ENCODE data around the gene NDN.
"Not testable (repeated sequence)": the region's sequence is repeated elsewhere in the genome, so short reads cannot be mapped to it uniquely, and the experiment has no call there.

The NDN gene, protein sequence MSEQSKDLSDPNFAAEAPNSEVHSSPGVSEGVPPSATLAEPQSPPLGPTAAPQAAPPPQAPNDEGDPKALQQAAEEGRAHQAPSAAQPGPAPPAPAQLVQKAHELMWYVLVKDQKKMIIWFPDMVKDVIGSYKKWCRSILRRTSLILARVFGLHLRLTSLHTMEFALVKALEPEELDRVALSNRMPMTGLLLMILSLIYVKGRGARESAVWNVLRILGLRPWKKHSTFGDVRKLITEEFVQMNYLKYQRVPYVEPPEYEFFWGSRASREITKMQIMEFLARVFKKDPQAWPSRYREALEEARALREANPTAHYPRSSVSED

DNA sequence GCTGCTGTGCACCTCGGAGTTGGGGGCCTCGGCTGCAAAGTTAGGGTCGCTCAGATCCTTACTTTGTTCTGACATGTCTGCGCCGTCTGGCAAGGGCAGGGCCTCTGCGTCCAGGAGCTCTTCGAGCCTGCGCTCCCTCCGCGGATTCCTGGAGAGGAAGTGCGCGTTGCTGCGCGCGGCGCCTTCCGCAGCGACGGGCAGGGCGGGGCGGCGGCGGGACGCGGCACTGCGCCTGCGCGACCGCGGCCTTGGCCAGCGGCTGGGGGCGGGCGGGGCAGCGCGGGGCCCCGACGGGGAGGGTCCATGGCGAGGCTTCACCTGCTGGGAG, at the start of gene NDN:
Gene NDN (minus strand): TSS at position 163 of the 328 bp plus-strand sequence. CDS start 88 bp downstream, at position 75.
- TF ChIP-seq, protein P1, sequence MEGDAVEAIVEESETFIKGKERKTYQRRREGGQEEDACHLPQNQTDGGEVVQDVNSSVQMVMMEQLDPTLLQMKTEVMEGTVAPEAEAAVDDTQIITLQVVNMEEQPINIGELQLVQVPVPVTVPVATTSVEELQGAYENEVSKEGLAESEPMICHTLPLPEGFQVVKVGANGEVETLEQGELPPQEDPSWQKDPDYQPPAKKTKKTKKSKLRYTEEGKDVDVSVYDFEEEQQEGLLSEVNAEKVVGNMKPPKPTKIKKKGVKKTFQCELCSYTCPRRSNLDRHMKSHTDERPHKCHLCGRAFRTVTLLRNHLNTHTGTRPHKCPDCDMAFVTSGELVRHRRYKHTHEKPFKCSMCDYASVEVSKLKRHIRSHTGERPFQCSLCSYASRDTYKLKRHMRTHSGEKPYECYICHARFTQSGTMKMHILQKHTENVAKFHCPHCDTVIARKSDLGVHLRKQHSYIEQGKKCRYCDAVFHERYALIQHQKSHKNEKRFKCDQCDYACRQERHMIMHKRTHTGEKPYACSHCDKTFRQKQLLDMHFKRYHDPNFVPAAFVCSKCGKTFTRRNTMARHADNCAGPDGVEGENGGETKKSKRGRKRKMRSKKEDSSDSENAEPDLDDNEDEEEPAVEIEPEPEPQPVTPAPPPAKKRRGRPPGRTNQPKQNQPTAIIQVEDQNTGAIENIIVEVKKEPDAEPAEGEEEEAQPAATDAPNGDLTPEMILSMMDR (IDR thresholded peaks at IDR 0.05; ENCODE audit: low read length, missing control alignments), result no peak
- H3K4me3 ChIP-seq (replicated peaks; ENCODE audit: low read depth, low read length), result peak within 1 kb of the TSS; percentile 59
- peak; percentile 68 for DNase-seq (ENCODE audit: low read depth)

DNA sequence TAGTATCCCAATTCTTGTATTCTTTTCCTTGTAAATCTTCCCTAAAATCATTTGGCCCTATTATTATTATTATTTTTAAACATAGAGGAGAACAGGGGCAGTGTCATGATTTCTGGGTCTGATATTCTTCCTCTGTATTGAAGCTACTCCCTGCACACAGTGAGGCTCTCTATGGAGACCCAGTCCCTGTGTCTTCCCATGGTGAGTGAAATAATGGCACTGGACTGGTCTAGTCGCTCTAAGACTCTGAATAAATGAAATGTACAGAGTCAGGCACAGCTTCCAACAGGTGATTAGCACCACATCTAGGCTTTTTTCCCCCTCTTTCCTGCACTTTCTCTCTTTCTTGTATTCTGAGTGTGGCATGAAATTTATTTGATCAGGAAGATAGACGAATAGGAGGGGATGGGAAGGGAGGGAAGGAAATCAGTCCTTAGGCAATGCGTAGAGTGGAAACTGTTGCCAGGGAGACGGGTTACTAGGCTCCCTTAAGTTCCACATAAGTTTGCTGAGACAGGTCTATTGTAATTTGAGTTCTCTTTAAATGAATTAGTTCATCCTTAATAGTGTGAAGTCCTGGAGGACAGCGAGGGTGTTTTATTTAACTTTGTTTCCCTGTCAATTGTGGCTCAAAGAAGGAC, 49.0 kb upstream of the NDN start:
- TF ChIP-seq, protein P1 (IDR thresholded peaks at IDR 0.05; ENCODE audit: low read length, missing control alignments), result no peak
- DNase-seq (ENCODE audit: low read depth), result no peak
- no peak overlapping the region for H3K4me3 ChIP-seq (replicated peaks; ENCODE audit: low read depth, low read length)

DNA sequence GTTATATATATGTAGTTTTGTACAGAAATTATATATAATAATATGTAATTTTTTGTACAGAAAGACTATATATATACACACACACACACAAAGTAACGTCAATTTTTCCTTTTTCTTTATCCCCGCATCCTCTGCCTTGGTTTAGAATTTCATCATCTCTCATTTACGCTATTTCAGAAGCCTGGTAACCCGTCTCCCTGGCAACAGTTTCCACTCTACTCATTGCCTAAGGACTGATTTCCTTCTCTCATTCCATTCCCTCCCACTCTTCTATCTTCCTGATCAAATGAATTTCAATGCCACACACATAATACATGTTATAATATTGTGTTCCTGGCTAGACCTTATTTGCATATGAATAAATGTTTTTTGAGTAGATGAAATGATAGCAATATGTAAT, 47.8 kb upstream of the NDN start:
- H3K4me3 ChIP-seq (replicated peaks; ENCODE audit: low read depth, low read length), result no peak overlapping the region
- TF ChIP-seq, protein P1 (IDR thresholded peaks at IDR 0.05; ENCODE audit: low read length, missing control alignments), result no peak
- no peak for DNase-seq (ENCODE audit: low read depth)

DNA sequence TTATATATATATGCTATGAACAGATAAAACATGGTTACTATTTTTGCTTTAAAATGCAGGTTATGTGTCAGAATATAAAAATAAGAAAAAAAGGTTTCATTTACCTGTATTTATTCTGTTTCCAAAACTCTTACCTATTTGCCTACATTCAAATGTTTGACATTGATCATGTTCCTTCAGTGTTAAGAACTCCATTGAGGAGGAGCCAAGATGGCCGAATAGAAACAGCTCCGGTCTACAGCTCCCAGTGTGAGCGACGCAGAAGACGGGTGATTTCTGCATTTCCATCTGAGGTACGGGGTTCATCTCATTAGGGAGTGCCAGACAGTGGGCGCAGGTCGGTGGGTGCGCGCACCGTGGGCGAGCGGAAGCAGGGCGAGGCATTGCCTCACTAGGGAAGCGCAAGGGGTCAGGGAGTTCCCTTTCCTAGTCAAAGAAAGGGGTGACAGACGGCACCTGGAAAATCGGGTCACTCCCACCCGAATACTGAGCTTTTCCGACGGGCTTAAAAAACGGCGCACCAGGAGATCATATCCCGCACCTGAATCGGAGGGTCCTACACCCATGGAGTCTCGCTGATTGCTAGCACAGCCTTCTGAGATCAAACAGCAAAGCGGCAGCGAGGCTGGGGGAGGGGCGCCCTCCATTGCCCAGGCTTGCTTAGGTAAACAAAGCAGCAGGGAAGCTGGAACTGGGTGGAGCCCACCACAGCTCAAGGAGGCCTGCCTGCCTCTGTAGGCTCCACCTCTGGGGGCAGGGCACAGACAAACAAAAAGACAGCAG, 27.0 kb upstream of the NDN start:
- not testable (repeated sequence) for H3K4me3 ChIP-seq (replicated peaks; ENCODE audit: low read depth, low read length)

DNA sequence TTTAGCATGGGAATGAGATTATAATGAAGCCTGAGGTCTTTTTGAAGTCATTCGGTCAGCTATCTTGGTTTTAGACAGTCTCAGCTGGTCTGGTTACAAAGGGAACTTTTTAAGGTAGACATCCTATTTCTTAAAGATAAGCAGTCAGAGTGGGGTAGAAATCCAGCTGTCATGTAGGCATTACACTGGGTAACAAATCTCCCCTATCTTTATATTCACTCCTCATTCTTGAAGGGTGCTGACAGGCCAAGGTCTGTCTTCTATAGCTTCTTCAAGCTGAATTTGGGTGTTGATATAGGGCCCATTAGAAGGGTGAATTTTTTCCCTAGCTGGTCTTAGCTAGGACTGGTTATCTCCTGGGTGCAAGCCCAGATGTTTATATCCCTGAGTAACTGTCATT, 21.2 kb upstream of the NDN start:
- TF ChIP-seq, protein P1 (IDR thresholded peaks at IDR 0.05; ENCODE audit: low read length, missing control alignments), result no peak
- no peak overlapping the region for H3K4me3 ChIP-seq (replicated peaks; ENCODE audit: low read depth, low read length)
- no peak for DNase-seq (ENCODE audit: low read depth)

More for the DNA sequence above, 27.0 kb upstream of the NDN start:
- DNase-seq (ENCODE audit: low read depth), result not testable (repeated sequence)

DNA sequence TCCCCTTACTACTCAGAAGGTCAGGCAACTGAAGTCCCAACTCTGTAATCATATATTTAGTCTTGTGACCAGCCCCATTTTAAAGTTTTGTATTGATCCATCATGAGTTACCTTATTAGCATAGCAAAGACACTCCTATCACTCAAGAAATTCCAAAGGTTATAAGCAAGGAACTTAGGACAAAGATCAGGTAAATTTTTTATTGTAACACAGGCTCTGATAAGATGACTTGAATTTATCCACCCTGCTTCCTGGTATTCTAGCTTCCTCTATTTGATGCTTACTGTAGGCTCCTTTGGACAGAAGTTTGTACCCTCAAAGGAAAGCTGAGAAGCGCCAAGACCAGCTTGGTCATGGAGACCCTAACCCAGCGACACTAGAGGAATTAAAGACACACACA, 8.2 kb upstream of the NDN start:
- no peak for DNase-seq (ENCODE audit: low read depth)
- TF ChIP-seq, protein P1 (IDR thresholded peaks at IDR 0.05; ENCODE audit: low read length, missing control alignments), result no peak

DNA sequence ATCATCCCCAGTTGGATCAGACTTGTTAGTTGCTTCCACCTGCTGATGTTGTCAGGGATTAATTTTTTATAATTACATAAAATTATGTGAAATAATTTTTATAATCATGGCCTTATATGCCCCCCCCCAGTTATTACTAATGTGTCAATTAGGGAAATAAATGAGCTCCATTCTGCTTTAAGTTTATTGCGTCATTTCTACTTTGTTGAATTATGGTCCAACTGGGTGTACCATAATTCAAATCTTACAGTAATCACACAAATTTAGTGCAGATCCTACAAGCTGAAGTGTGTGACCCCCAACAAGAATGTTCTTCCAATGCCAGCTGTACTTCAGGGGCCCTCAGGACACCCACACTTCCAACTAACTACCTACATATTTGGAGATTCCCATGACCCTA, 7.5 kb upstream of the NDN start:
- no peak overlapping the region for H3K4me3 ChIP-seq (replicated peaks; ENCODE audit: low read depth, low read length)
- no peak for DNase-seq (ENCODE audit: low read depth)
- TF ChIP-seq, protein P1 (IDR thresholded peaks at IDR 0.05; ENCODE audit: low read length, missing control alignments), result no peak

More for the DNA sequence above, 8.2 kb upstream of the NDN start:
- no peak overlapping the region for H3K4me3 ChIP-seq (replicated peaks; ENCODE audit: low read depth, low read length)
